ENCODE results near the gene RPAP2.
"Not testable (repeated sequence)": the region's sequence is repeated elsewhere in the genome, so short reads cannot be mapped to it uniquely, and the experiment has no call there.

RPAP2 gene

DNA sequence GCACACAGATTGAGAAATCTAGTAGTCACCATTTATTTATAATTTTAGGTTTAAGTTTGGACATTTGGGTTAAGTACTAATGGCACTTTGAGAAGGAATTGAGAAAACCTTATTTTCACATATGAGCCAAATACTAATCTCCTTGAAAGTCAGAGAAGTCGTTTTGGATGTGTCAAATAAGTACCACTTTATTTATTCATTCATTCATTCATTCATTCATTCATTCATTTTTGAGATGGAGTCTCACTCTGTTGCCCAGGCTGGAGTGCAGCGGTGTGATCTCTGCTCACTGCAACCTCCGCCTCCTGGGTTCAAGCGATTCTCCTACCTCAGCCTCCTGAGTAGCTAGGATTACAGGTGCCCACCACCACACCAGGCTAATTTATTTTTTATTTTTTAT lies 79.1 kb downstream of the RPAP2 start:
- not testable (repeated sequence) for DNase-seq

DNA sequence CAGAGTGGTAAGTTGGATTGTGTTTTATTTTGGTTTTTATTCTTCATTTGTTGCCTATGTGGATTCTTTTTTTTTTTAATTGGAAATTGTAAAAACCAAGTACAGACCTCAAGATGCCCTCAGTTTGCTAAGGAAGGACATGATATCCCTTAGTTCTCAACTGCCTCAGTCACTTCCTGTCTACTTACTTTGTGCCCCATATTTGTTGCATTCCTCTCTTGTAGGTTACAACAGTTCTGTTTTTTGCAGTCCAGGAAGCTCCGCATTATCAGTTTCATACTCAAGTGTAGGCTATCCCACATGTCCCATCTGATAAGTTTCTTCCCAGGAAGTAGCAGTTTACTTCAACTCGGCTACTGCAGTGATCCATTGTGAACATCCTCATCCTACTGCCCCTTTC lies 82.0 kb downstream of the RPAP2 start:
- no peak for DNase-seq

DNA sequence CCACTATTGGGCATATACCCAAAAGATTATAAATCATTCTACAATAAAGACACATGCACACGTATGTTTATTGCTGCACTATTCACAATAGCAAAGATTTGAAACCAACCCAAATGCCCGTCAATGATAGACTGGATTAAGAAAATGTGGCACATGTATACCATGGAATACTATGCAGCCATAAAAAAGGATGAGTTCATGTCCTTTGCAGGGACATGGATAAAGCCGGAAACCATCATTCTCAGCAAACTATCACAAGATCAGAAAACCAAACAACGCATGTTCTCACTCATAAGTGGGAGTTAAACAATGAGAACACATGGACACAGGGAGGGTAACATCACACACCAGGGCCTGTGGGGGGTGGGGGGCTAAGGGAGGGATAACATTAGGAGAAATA lies 95.1 kb downstream of the RPAP2 start:
- not testable (repeated sequence) for DNase-seq

DNA sequence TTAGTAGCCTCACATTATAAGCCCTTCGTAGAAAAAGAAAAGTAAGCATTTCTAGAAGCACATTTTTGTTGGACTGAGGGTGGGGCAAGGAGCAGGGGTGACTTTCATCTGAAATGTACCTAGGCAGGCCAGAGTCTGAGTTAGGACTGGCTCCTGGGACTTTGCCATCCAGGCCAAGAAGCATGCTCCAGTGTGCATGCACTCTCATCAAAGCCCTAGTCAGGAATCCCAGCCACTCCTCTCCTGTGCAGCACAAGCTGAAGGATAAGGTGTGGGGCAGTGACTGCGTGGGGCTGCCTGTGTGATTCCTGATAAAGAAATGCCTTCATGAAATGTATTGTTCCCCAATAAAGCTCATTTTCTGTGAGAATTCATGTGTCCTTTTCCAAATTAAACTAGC lies 99.7 kb downstream of the RPAP2 start:
- DNase-seq = no peak

DNA sequence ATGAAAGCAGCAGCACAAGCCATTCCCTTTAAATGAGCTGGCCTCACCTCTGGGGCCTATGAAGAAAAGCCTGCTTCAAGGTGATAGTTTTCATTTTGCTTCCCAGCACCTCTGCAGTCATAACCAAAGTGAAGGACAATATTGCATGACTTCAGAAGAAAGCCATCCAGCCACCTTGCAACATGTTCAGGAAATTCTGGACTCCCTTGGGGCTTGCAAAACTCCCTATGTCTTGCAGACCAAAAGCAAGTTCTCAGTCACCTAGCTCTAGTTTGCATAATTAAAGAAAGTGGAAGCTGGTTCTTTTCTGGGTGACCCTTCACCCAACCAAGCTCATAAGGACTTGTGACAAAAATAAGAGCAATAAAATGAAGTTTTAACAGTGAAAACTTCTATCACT lies 100.2 kb downstream of the RPAP2 start:
- no peak for DNase-seq

DNA sequence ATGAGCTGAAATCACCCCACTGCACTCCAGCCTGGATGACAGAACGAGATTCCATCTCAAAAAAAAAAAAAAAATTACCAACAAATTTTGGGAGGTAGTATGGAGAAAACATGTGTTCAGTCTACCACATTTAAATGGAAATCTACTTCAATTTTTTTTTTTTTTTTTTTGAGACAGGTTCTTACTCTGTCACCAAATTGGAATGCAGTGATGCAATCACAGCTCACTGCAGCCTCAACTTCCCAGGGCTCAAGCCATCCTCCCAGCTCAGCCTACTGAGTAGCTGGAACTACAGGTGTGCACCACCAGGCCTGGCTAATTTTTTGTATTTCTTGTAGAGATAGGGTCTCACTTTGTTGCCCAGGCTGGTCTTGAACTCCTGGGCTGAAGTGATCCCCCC lies 105.8 kb downstream of the RPAP2 start:
- peak; percentile 11 for DNase-seq

DNA sequence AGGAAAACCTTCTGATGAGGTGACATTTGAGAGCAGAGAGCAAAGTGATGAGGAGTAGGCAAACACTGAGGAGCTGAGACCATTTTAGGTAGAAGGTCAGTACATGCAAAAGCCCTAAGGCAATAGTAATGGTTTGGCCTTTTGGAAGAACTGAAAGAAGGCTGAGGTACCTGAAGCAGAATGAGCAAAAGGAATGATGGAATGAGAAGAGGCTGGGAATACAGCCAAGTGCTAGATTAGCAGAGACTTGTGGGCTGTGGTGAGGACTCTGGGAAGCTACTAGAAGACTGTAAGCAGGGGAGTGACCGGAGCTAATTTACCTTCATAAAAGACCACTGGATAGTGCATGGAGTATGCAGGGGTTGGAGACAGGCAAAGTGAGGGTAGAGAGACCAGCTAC lies 110.0 kb downstream of the RPAP2 start:
- DNase-seq = peak; percentile 6

DNA sequence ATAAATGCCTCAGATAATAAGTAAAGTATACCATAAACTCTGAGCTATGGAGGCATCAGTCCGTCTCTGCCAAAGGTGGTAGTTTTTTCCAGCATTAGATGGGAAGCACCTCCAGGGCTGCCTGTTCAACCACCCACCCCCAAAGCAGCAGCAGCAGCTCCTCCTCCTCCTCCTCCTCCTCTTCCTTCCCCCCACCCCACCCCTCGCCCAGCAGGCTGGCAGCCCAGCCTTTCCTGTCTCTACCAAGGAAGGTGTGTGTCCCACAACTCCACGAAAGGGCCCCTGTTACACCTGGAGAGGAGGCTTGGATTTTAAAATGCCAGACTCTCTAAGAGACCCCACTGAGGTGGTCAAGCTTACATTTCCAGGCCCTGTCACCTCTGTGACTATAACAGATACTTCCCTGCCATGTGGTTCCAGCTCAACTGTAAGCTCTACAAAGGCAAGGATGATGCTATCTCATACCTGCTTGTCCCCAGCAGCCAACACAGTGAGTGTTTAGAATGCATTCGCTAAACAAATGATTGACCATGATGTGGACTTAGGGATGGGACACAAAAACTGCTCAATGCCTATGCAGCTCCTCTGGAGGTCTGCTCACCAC lies 111.2 kb downstream of the RPAP2 start:
- DNase-seq = no peak

DNA sequence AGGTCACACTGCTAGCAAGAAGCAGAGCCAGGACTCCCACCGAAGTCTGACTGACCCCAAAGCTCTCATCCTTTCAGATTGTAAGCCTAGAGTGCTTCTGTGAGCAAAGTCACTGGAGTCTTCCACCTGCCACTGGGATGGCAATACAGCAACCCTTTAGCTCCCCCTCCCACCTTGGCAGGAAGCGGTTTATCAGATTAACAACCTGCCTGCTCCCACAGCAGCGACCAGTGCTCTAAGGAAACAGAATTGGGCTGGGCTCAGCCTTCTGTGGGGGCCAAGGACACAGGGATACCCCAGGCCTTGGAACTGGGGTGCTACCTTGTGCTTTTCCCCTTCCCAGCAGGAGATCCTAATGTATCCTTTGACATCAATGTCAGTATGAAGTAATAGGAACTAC lies 111.8 kb downstream of the RPAP2 start:
- no peak for DNase-seq

DNA sequence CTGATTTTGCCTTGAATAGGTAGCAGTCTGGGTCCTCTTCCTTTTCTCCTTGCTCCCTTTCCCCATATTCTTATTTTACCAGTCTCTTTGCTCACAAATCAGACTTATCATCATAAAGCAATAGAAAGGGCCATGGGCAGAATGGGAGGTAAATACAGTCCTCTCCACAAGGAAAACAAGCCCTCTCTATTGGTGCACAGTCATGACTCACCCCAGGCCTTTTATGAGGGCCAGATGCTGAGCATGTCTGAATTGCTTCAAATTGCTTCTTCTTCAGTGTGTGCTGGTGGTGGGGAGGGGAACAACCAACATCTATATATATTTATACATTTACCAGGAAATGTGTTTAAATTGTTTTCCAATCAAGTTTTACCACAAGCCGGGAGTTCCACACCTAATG lies 112.7 kb downstream of the RPAP2 start:
- peak; percentile 59 for DNase-seq

DNA sequence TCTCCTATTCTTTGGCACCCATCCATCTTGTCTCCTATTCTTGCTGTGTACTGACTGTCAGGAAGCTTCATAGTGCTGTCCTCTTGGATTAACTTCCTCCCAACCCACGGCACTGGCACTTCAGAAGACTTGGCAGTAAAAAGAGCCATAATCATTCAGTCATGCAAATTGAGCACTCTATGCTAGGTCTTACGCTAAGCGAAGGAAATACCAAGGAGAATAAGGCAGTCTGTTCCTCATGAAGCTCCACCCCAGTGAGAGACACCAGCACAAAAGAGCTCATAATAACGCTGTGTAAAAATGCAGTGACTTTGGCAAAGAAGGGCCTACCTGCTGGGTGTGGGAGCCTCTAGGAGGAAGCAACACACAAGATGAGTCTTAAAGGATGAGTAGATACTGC lies 120.8 kb downstream of the RPAP2 start:
- DNase-seq = no peak

DNA sequence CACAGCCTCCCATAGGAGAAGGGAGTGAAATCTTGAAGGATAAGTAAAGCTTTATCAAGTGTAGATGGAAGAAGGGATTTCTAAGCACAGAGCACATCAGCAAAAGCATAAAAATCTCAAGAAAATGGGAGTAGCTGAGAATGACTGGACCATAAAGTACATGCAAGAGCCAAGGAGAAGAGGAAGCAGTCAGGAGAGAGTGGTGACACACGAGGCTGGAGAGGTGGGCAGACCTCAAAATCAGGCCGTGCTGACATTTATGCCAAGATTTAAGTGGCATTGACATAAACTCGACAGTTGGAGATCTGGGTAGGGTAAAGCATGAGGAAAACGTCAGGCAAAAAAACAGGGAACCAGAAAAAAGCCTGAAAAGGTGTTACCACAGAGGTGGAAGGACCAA lies 125.5 kb downstream of the RPAP2 start:
- no peak for DNase-seq

DNA sequence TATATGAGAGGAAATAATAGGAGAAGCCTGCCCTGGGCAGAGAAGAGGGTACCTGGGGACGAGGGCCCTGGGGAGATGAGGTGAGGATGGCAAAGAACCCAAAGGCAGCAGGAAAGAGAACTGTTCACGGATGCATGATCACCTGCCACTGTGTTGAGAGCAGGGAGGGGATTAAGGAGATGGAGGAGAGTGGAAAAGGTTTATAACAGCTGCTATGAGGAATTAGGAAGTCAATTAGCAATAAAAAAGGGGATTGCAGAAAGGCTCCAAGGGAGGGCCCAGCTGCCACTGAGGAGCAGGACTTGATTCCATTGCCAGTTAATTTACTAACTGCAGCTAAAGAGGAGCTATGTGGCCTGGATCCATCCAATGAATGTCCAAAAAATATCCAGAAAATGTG lies 126.8 kb downstream of the RPAP2 start:
- no peak for DNase-seq

DNA sequence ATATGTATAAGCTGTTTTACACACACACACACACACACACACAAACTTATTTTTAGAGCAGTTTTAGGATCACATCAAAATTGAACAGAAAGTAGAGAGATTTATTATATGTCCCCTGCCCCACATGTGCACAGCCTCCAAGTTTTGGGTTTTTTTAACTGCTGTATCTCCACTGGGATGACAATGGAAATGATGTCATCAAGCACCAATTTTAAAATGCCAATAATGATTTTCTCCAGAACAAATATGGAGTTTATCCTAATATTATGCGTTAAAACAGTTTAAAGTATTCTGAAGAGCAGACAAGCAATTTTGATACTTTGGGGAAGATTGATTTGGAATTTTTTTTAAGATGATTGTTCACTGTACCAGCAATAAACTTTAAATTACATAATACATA lies 131.2 kb downstream of the RPAP2 start:
- no peak for DNase-seq

DNA sequence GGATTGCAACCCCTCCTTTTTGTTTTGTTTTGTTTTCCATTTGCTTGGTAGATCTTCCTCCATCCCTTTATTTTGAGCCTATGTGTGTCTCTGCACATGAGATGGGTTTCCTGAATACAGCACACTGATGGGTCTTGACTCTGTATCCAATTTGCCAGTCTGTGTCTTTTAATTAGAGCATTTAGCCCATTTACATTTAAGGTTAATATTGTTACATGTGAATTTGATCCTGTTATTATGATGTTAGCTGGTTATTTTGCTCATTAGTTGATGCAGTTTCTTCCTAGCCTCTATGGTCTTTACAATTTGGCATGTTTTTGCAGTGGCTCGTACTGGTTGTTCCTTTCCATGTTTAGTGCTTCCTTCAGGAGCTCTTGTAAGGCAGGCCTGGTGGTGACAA lies 135.7 kb downstream of the RPAP2 start:
- DNase-seq = not testable (repeated sequence)

DNA sequence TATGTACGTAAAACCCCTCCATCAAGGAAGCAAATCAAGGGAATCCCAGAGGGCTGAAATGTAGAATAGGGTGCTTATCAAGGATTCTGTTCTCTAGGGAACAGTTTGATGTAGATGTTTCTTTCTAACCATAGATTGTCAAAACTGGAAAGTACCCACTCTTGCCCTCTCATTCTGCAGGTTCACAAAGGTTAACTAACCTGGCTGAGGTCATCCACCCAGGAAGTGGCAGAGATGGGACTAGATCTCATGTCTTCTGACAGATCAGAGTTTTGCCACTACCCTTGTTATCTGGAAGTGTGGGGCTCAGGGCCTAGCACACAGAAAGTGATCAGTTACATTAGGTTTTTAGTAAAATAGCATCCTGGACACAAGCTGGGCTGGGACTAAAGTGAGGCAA lies 140.4 kb downstream of the RPAP2 start:
- DNase-seq = no peak

DNA sequence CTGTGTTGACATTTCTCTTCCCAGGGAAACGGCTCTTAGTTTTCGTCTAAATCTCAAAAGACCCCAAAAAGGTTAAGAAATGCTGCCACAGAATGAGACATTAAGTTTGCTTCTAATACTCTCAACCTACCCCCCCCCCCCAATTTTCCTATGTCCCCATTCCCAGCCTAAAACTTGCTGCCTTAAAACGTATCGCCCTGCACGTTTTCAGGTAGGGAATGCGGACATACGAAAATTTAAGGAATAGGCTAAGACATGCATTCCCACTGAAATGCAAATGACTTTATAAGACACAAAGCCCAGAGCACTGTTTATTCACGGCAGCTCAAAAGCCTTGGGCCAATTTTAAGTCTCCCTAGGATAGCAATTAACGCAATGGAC lies 142.4 kb downstream of the RPAP2 start:
- no peak for DNase-seq

DNA sequence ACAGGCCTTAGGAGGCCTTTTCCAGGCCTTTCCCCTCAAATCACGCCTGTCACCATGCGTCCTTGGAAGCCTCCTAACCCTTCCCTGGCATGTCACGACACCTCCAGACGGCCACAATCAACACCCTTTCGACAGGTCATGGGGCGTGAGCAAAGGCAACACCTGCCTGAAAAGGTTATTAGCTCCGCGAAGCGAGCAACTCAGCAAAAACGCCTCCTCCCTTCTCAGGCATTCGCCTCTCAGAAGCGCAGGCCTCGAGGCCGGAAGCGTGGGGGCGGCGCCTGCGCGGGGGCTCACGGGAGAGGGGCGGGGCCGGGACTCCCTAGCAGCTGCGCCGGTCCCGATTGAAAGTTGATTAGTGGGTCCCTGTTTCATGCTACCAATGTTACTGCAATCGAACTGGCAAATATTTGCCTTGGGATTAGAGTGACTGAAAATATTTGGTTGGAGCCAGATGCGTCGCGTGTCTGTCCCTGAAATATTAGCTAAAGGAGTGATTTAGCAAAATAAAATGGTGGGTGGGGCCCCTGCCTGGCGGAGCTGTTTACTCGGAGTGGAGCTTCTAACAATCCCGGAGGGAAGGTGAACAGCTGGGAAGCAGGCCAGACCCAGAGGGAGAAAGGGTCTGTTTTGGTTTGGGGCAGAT lies 143.0 kb downstream of the RPAP2 start:
- DNase-seq = no peak

DNA sequence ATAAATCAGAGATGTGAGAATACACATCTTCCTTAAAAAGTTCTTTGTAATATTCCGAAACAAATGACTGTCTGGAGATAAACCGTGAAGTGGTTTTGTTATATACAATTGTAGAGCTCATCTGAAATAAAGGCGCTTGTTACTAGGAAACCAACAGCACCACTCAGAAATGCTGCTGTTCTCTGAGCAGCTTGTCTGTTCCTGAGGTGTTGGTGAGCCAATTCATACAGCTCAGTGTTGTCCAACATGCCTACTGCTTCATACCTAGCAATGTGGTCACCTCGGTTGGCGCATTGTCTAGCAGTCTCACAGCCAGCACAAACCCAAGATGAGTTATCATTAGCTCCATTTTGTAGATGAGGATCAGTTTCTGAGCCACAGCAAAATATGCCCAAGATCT lies 143.5 kb downstream of the RPAP2 start:
- no peak for DNase-seq

DNA sequence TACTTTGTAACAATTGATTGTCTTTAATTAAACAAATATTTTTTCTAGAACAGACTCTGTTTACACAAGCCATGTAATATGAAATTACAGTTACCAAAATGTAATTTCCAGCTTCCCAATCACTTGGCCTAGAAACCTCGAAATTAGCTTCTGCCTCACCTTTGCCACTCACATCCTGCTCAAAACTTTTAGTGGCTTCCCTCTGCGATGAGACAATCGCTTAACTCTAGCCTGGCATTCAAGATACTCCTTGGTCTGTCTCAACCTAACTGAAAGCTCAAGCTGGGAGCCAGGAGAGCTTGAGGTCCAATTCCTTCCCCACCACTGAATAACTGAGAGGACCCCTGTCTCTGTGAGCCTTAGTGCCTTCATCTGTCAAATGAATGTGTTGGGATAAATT lies 145.0 kb downstream of the RPAP2 start:
- DNase-seq = no peak

DNA sequence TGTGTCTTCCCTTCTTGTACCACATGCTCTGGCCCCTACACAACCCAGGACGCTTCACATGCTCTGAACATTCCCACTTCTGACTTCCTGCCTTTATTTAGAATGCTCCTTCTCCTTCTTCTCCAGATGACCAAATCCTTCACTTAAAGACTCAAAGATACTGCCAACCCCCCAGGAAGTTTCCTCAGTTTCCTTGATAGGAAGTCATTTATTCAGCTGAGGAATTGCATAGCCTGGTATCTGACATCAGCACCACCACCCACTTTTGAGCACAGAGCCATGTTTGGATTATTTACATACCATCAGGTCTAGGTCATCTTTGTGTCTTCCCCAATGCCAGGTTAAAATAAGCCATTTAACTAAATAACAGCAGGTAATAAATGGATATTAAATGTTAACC lies 145.5 kb downstream of the RPAP2 start:
- DNase-seq = peak; percentile 32

DNA sequence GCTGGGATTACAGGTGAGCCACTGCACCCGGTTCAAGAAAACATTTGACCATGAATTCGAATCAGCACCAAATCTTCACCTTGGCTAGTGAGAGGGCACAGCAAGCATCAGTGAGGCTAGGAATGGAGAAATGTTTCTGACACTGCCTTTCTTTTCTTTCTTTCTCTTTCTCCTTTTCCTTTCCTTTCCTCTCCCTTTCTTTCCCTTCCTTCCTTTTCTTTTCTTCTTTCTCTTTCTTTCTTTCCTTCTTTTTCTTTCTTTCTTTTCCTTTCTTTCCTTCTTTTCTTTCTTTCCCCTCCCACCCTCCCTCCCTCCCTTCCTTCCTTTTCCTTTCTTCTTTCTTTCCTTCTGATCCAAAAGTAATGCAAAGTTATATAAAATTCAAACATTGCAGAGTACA lies 147.0 kb downstream of the RPAP2 start:
- DNase-seq = no peak

DNA sequence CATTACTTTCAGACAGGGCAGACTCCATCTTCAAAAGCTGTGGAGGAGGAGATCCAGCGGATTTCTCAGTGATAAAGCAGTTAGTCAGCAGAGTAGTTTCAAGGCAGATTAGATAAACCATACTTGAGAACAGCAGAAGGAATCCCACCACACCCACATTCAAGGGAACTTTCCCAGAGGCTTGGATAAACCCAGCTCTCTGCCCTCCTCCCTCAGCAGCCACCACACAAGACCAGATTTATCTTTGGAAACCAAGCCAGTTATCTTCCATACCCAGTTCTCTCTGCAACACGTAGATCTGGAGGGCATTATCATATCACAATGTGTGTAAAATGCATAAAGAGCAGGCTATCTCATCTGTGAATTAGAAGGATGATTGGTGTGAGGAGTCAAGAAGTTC lies 147.7 kb downstream of the RPAP2 start:
- DNase-seq = peak; percentile 47

DNA sequence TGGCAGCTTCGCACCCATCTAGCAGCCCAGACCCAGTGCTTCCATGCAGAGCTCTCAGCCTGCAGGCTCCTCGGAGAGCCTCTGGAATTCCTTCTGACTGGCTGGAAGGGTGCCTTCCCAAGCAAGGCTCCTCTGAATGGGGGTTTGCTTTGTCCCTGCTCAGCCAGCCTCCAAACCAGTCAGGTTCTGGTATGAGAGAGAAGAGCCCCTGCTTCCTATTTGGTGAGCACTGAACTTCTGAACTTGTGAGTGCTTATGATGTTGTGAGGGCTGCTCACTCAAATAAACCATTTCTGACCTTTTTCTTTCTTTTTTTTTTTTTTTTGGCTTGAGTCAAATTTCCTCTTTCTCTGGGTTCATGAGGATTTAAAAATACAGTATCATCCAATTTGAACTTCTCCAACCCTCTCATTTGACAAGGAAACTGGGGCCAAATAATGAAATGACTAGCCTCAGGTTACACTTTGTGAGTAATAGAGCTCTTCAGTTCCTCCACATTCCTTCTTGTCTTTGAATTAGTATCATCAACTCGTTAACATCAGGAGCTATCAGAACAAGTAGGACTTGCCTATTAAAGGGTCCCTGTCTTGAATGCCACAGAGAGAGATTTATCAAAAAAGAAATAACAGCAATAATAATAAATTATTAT lies 148.3 kb downstream of the RPAP2 start:
- DNase-seq = peak; percentile 1

DNA sequence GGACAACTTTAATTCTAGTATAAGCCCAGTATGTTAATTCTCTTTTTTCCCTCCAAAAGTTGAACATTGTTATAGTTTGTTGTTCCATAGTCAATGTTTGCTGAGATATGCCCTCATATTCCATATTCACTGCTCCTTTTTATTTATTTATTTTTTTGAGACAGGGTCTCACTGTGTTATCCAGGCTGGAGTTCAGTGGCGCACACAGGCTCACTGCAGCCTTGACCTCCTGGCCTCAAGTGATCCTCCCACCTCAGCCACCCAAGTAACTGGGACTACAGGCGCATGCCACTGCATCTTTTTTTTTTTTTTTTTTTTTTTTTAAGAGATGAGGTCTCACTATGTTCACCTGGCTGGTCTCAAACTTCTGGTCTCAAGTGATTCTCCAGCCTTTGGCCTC lies 149.1 kb downstream of the RPAP2 start:
- DNase-seq = no peak

All from fibroblast of skin of back (primary cell).